ENCODE measurements around the gene TTL. TPM values are rescaled to one million over a fixed set of nuclear protein-coding genes. Genes with fewer than 3 reads are reported as not detected.

Gene TTL
- polyA plus RNA-seq, 1 of the 3 experiments (the other 2 are of a cell fraction): 15.4 TPM

- no peaks in the 10 kb centered on the region for H4K20me1 ChIP-seq (ENCODE audit: insufficient read depth)
- no peaks in the 10 kb centered on the region for H3K36me3 ChIP-seq (replicated peaks in 1 of 2; ENCODE audit: control insufficient read depth in 1 of 2, insufficient read depth in 2 of 2, low read length in 1 of 2)
- no peaks in the 10 kb centered on the region for H3K79me2 ChIP-seq (ENCODE audit: insufficient read depth)
- DNase-seq: no peak
- WGBS (ENCODE audit: low lambda C conversion rate): 75% methylated on average over 6 of the region's 6 CpGs
- no peak overlapping the region for H3K27ac ChIP-seq (ENCODE audit: low read depth in 2 of 2, low read length in 1 of 2)
- ChIA-PET CTCF (interaction anchor here (0.6 to 1.5 kb wide), 3 partner anchors 9 to 125 kb away, joined by 3 to 4 read pairs (median 3); no protein-coding TSS in a partner anchor), POLR2A (no interaction called here)
- H3K9me3 ChIP-seq: no peaks in the 10 kb centered on the region
- H3K9ac ChIP-seq: no peak overlapping the region
- H3K9me2 ChIP-seq: no peaks in the 10 kb centered on the region
- H3K4me1 ChIP-seq (ENCODE audit: control insufficient read depth in 1 of 2, insufficient read depth in 2 of 2, low read depth in 1 of 2, low read length in 1 of 2): no peaks in the 10 kb centered on the region
- no peak overlapping the region for H2AFZ ChIP-seq (ENCODE audit: low read depth)
- H3K27me3 ChIP-seq (ENCODE audit: insufficient read depth): no peaks in the 10 kb centered on the region
- TF ChIP-seq EP300 (IDR thresholded peaks at IDR 0.05; ENCODE audit: borderline replicate concordance in 1 of 2, low read depth in 1 of 2, low read length in 1 of 2): no peak
- no peak for TF ChIP-seq TEAD4 (IDR thresholded peaks at IDR 0.05; ENCODE audit: borderline replicate concordance, insufficient read depth)
- no peak for TF ChIP-seq JUND (IDR thresholded peaks at IDR 0.05)
- TF ChIP-seq PBX3 (IDR thresholded peaks at IDR 0.05): no peak
- TF ChIP-seq NFIC (IDR thresholded peaks at IDR 0.05; ENCODE audit: borderline replicate concordance): no peak
- TF ChIP-seq GABPA (IDR thresholded peaks at IDR 0.05; ENCODE audit: low read depth): no peak
- TF ChIP-seq NRF1 (IDR thresholded peaks at IDR 0.05; ENCODE audit: low read depth, low read length): no peak
- TF ChIP-seq RAD21 (IDR thresholded peaks at IDR 0.05; ENCODE audit: low read length): no peak
- TF ChIP-seq FOXJ3 (CRISPR knock-in tag; IDR thresholded peaks at IDR 0.05): no peak
- TF ChIP-seq, protein P1, sequence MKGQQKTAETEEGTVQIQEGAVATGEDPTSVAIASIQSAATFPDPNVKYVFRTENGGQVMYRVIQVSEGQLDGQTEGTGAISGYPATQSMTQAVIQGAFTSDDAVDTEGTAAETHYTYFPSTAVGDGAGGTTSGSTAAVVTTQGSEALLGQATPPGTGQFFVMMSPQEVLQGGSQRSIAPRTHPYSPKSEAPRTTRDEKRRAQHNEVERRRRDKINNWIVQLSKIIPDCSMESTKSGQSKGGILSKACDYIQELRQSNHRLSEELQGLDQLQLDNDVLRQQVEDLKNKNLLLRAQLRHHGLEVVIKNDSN (IDR thresholded peaks at IDR 0.05; ENCODE audit: borderline replicate concordance, low read depth): no peak
- TF ChIP-seq, protein P2, sequence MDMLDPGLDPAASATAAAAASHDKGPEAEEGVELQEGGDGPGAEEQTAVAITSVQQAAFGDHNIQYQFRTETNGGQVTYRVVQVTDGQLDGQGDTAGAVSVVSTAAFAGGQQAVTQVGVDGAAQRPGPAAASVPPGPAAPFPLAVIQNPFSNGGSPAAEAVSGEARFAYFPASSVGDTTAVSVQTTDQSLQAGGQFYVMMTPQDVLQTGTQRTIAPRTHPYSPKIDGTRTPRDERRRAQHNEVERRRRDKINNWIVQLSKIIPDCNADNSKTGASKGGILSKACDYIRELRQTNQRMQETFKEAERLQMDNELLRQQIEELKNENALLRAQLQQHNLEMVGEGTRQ (IDR thresholded peaks at IDR 0.05; ENCODE audit: borderline replicate concordance, low read depth, low read length): no peak
- no peak for TF ChIP-seq RXRA (IDR thresholded peaks at IDR 0.05; ENCODE audit: borderline replicate concordance, low read depth)
- no peak for TF ChIP-seq CTCF (IDR thresholded peaks at IDR 0.05)
- TF ChIP-seq POLR2AphosphoS5 (IDR thresholded peaks at IDR 0.05; ENCODE audit: low read depth, low read length): no peak
- TF ChIP-seq ELF1 (IDR thresholded peaks at IDR 0.05): no peak
- no peak for TF ChIP-seq FOSL2 (IDR thresholded peaks at IDR 0.05; ENCODE audit: borderline replicate concordance, low read depth)
- no peak for TF ChIP-seq RFX5 (IDR thresholded peaks at IDR 0.05; ENCODE audit: low read length)
- TF ChIP-seq, protein P3, sequence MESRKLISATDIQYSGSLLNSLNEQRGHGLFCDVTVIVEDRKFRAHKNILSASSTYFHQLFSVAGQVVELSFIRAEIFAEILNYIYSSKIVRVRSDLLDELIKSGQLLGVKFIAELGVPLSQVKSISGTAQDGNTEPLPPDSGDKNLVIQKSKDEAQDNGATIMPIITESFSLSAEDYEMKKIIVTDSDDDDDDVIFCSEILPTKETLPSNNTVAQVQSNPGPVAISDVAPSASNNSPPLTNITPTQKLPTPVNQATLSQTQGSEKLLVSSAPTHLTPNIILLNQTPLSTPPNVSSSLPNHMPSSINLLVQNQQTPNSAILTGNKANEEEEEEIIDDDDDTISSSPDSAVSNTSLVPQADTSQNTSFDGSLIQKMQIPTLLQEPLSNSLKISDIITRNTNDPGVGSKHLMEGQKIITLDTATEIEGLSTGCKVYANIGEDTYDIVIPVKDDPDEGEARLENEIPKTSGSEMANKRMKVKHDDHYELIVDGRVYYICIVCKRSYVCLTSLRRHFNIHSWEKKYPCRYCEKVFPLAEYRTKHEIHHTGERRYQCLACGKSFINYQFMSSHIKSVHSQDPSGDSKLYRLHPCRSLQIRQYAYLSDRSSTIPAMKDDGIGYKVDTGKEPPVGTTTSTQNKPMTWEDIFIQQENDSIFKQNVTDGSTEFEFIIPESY (IDR thresholded peaks at IDR 0.05; ENCODE audit: borderline replicate concordance, low read depth): no peak
- TF ChIP-seq, protein P4, sequence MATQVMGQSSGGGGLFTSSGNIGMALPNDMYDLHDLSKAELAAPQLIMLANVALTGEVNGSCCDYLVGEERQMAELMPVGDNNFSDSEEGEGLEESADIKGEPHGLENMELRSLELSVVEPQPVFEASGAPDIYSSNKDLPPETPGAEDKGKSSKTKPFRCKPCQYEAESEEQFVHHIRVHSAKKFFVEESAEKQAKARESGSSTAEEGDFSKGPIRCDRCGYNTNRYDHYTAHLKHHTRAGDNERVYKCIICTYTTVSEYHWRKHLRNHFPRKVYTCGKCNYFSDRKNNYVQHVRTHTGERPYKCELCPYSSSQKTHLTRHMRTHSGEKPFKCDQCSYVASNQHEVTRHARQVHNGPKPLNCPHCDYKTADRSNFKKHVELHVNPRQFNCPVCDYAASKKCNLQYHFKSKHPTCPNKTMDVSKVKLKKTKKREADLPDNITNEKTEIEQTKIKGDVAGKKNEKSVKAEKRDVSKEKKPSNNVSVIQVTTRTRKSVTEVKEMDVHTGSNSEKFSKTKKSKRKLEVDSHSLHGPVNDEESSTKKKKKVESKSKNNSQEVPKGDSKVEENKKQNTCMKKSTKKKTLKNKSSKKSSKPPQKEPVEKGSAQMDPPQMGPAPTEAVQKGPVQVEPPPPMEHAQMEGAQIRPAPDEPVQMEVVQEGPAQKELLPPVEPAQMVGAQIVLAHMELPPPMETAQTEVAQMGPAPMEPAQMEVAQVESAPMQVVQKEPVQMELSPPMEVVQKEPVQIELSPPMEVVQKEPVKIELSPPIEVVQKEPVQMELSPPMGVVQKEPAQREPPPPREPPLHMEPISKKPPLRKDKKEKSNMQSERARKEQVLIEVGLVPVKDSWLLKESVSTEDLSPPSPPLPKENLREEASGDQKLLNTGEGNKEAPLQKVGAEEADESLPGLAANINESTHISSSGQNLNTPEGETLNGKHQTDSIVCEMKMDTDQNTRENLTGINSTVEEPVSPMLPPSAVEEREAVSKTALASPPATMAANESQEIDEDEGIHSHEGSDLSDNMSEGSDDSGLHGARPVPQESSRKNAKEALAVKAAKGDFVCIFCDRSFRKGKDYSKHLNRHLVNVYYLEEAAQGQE (IDR thresholded peaks at IDR 0.05; ENCODE audit: low read depth, low read length): no peak
- no peak overlapping the region for H3K4me2 ChIP-seq
- H3K4me3 ChIP-seq (ENCODE audit: low read depth in 2 of 2, low read length in 1 of 2): no peak overlapping the region
- no peaks in the 10 kb centered on the region for H3F3A ChIP-seq (replicated peaks; ENCODE audit: insufficient read depth)
Observed at GRCh38 chr2:112474844-112475486, 7.0 kb upstream of the TTL start.

Measured in SK-N-SH (cell line).